Measurements from ENCODE around the gene DPEP3.

DPEP3 gene

DNA sequence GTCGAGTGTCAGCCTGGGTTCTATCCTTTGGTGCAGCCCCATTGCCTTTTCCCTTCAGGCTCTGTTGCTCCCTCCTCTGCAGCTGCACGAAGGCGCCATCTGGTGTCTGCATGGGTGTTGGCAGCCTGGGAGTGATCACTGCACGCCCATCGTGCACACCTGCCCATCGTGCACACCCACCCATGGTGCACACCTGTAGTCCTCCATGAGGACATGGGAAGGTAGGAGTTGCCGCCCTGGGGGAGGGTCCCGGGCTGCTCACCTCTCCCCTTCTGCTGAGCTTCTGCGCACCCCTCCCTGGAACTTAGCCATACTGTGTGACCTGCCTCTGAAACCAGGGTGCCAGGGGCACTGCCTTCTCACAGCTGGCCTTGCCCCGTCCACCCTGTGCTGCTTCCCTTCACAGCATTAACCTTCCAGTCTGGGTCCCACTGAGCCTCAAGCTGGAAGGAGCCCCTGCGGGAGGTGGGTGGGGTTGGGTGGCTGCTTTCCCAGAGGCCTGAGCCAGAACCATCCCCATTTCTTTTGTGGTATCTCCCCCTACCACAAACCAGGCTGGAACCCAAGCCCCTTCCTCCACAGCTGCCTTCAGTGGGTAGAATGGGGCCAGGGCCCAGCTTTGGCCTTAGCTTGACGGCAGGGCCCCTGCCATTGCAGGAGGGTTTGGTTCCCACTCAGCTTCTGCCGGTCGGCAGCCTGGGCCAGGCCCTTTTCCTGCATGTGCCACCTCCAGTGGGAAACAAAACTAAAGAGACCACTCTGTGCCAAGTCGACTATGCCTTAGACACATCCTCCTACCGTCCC, 51.5 kb downstream of the DPEP3 start:
- DNase-seq, result peak; percentile 23

- no peak for DNase-seq
Observed at GRCh38 chr16:67928147-67928546, 52.2 kb downstream of the DPEP3 start.

DNA sequence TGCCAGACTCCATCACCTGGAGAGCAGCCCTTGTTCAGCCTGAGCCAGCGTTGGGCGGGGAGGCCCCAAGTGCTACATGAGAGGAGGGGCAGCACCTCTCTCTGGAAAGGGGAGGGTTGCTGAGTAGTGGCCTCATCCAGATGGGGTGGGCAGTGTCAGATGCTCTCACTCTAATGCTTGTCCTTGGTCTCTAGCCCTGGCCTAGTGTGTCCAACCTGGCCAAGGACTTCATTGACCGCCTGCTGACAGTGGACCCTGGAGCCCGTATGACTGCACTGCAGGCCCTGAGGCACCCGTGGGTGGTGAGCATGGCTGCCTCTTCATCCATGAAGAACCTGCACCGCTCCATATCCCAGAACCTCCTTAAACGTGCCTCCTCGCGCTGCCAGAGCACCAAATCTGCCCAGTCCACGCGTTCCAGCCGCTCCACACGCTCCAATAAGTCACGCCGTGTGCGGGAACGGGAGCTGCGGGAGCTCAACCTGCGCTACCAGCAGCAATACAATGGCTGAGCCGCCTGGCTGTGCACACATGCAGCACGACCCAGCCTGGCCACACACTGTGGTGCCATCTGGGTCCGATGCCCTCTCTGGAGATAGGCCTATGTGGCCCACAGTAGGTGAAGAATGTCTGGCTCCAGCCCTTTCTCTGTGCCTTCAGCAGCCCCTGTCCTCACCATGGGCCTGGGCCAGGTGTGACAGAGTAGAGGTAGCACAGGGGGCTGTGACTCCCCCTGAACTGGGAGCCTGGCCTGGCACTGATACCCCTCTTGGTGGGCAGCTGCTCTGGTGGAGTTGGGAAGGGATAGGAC, 53.0 kb downstream of the DPEP3 start:
- DNase-seq, result no peak

DNA sequence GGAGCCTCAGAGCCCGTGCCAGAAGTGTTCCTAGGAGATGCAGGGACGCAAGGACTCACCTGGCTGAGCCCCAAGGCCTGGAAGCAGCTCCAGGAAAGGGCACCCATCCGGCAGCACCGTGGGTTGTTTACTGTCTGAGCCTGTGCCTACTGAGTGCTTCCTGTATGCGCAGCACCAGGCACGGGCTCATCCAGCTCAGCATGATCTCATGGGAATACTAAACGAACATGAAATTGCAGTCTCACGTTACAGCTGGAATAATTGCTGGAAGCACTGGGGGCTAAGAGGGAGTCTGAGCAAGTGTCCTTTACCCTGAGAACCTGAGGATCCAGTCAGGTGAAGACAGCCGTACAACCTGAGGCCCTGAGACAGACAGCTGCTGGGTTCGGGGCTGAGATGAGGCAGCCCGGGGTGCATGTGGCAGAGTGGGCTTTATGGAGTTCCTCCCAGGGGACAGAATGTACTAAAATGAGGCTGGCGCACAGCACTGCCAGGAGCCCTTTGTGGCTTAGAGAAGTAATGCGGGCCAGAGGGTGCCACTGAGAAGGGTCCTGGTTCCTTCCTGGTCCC, 54.0 kb downstream of the DPEP3 start:
- no peak for DNase-seq

Measured in T1000 (cell line).